GM12892 (cell line): Measurements from ENCODE around the gene CAD.

Source experiments
- POLR2A ChIP-seq: IDR thresholded peaks from 2 replicates; pipeline ENCODE4 v1.6.1; 2011; ENCODE audit warnings: low read depth, low read length, control low read depth
- POLR2AphosphoS5 ChIP-seq: IDR thresholded peaks from 2 replicates; pipeline ENCODE4 v1.6.1; 2011; ENCODE audit warnings: low read depth, low read length, control low read depth

DNA sequence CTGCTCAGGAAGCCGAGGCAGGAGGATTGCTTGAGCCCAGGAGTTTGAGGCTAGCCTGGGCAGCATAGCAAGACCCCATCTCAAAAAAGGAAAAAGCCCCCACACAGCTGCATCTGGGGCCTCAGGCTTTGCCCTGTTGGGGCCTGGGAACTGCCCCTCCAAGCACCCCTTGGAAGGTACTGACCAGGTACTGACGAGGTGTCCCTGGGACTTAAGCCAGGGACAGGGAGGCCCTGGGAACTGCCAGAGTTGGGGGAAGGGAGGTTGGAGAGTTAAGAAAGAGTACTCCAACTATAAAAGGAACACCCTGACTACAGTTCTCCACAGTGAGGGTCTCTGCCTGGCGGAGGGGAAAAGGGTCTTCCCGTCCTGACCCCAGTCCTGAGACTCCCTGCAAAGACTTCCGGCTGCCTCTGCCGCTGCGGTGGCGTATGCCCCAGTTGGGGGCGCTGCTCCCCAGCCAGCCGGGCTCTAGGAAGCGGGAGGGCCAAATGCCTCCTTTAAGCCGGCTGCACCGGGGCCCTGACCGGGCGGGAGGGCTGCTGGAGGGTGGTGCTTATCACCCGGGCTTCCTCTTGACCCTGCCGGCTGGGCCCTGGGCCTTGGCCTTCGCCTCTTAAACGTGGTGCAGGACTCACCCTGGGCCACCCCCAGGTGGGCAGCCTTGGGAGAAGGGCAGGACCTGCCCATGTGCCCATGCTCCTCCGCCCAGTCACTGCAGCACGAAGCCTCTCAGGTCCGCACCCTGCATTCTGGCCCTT lies 32.9 kb downstream of the CAD start:
- TF ChIP-seq POLR2A (no peak), POLR2AphosphoS5 (no peak)
